Keratinocyte (primary cell): Measurements from ENCODE around the gene EEPD1.

Experiments used
- CTCF ChIP-seq, 3 experiments: IDR thresholded peaks in 1 of 3; conservative IDR thresholded peaks in 1 of 3; optimal IDR thresholded peaks in 1 of 3; 2 replicates in 2 of 3; 3 replicates in 1 of 3; pipeline versions ENCODE3 to v1.5.1; 2011; ENCODE audit warnings: low read length in 3 of 3, mild to moderate bottlenecking in 3 of 3, moderate library complexity in 2 of 3, control low read depth in 1 of 3, inconsistent platforms in 1 of 3; ENCODE audit not compliant: insufficient read depth in 2 of 3; ENCODE audit errors: extremely low read depth in 1 of 3
- EZH2 ChIP-seq: IDR thresholded peaks from one replicate; pipeline ENCODE4 v1.6.1; 2012; ENCODE audit warnings: inconsistent platforms, mild to moderate bottlenecking, low read length, moderate library complexity

GRCh38 chr7:36145686-36146085 is 7.4 kb upstream of the EEPD1 start:
- TF ChIP-seq CTCF (optimal IDR thresholded peaks at IDR 0.05 in 1 of 3, IDR thresholded peaks at IDR 0.05 in 1 of 3, conservative IDR thresholded peaks at IDR 0.05 in 1 of 3; ENCODE audit: extremely low read depth in 1 of 3, insufficient read depth in 2 of 3, low read length in 3 of 3) (no peak), EZH2 (no peak)
